IPS-18a (cell line): ENCODE measurements around the gene CASKIN1.

Experiments used
- H3K27ac ChIP-seq: one replicate; pipeline ENCODE4 v1.5.1; 2013; ENCODE audit warnings: low read length
- H3K27me3 ChIP-seq: one replicate; pipeline ENCODE4 v1.6.1; 2013; ENCODE audit warnings: mild to moderate bottlenecking, low read length; ENCODE audit not compliant: control insufficient read depth, insufficient read depth
- H3K36me3 ChIP-seq: one replicate; pipeline ENCODE4 v1.6.1; 2013; ENCODE audit warnings: low read depth, low read length; ENCODE audit not compliant: control insufficient read depth
- H3K4me1 ChIP-seq: one replicate; pipeline ENCODE4 v1.6.1; 2013; ENCODE audit warnings: low read depth, low read length; ENCODE audit not compliant: control insufficient read depth
- H3K4me3 ChIP-seq: one replicate; pipeline ENCODE4 v1.5.1; 2013; ENCODE audit warnings: low read length
- H3K9ac ChIP-seq: one replicate; pipeline ENCODE4 v1.6.1; 2013; ENCODE audit warnings: mild to moderate bottlenecking, low read length, moderate library complexity
- H3K9me3 ChIP-seq: one replicate; pipeline ENCODE4 v1.6.1; 2013; ENCODE audit warnings: low read depth, low read length; ENCODE audit not compliant: control insufficient read depth

Gene CASKIN1

DNA sequence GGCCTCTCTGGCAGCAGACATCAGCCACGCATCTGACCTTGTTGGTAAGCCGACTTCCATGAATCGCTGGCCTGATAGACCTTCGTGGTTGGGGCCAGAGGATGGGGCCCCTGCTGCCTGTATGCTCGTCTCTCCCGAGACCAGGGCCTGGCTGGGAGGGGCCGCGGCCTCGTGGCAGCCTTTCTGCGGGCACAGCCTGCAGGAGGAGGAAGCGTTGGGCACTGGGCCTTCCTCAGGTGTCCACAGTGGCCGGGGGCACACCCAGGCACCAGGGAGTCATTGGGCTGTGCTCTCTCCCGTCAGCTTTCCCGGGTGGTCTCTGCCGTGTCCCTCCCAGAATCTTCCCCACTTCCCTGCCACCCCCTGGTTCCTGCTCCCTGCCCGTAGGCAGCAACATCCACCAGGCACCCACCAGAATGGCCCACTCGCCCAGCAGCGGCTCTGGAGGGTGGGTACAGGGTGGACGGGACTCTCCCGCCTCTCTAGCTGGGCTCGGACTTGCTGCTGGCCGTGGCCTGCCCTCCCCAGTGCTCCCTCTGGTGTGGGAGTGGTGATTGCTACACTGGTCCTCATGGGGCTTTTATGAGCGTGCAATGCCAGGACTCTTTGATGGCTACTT is 33.3 kb upstream of the CASKIN1 start:
- no peaks in the 10 kb centered on the region for H3K4me1 ChIP-seq
- no peaks in the 10 kb centered on the region for H3K9me3 ChIP-seq
- H3K9ac ChIP-seq, result no peak overlapping the region
- H3K27me3 ChIP-seq, result no peaks in the 10 kb centered on the region
- no peak overlapping the region for H3K27ac ChIP-seq
- H3K36me3 ChIP-seq, result peaks cover 31% of the 10 kb centered on the region
- H3K4me3 ChIP-seq, result no peak overlapping the region

DNA sequence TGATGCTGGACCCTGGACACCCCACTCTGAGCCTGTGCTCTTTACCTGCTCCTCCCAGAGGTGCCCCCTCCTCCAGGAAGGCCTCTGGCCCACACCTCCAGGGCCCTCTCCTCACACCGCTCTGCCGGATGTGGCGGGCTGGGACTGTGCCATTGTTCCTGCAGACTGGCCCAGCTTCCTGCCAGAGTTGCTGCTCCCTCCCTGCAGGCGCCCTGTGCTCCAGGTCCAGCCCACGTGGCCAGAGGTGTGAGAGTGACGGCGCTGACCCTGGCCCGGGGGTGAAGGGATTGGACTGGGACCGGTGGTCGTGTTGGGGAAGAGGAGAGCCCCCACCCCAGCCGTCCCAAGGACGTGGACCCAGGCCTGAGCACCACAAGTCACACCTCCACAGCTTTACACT is 32.7 kb upstream of the CASKIN1 start:
- no peak overlapping the region for H3K4me3 ChIP-seq
- H3K36me3 ChIP-seq, result peaks cover 31% of the 10 kb centered on the region
- no peaks in the 10 kb centered on the region for H3K27me3 ChIP-seq
- H3K9ac ChIP-seq, result no peak overlapping the region
- H3K9me3 ChIP-seq, result no peaks in the 10 kb centered on the region
- H3K4me1 ChIP-seq, result no peaks in the 10 kb centered on the region
- no peak overlapping the region for H3K27ac ChIP-seq

DNA sequence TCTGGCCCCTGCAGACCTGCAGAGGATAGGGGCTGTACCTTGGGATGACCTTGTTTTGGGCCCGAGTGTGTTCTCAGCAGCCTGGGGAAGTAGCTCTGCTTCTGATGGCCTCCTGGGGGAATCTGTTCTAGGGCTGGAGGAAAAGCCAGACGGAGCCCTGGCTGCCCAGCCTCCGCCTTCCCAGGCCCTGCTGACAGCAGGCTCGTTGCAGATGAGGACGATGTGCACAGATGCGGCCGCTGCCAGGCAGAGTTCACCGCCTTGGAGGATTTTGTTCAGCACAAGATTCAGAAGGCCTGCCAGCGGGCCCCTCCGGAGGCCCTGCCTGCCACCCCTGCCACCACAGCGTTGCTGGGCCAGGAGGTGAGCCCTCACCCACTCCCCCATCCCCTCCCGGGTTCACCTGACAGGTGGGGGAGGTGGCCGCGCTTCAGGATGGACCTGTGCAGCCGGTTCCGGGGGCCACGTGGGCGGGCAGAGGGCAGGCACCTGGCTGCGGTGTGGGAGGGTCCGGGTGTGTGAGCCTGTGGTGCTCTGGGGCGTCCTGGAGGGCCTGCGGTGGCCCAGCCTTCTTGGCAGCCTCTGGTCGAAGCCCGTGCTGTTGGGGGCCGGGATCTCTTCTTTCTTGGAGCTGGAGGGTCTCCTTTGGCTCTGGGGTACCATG is 31.9 kb upstream of the CASKIN1 start:
- no peak overlapping the region for H3K9ac ChIP-seq
- no peak overlapping the region for H3K27ac ChIP-seq
- H3K9me3 ChIP-seq, result no peaks in the 10 kb centered on the region
- no peaks in the 10 kb centered on the region for H3K27me3 ChIP-seq
- H3K4me3 ChIP-seq, result no peak overlapping the region
- H3K4me1 ChIP-seq, result no peaks in the 10 kb centered on the region
- H3K36me3 ChIP-seq, result peaks cover 31% of the 10 kb centered on the region

DNA sequence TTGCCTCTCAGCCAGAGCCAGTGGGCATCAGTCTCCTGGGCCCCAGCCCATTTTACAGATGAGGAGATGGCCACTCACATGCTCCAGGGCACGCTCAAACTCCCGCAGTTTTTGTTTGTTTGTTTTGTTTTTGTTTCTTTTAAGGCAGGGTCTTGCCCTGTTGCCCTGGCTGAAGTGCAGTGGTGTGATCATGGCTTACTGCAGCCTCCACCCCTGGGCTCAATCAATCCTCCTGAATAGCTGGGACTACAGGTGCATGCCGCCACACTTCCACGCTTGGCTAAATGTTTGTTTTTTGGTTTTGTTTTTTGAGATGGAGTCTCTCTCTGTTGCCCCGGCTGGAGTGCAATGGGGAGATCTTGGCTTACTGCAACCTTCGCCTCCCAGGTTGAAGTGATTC is 30.5 kb upstream of the CASKIN1 start:
- Histone ChIP-seq H3K4me3 (no peak overlapping the region), H3K27me3 (no peaks in the 10 kb centered on the region), H3K27ac (no peak overlapping the region), H3K9ac (no peak overlapping the region), H3K9me3 (no peaks in the 10 kb centered on the region), H3K36me3 (peaks cover 21% of the 10 kb centered on the region), H3K4me1 (no peaks in the 10 kb centered on the region)

DNA sequence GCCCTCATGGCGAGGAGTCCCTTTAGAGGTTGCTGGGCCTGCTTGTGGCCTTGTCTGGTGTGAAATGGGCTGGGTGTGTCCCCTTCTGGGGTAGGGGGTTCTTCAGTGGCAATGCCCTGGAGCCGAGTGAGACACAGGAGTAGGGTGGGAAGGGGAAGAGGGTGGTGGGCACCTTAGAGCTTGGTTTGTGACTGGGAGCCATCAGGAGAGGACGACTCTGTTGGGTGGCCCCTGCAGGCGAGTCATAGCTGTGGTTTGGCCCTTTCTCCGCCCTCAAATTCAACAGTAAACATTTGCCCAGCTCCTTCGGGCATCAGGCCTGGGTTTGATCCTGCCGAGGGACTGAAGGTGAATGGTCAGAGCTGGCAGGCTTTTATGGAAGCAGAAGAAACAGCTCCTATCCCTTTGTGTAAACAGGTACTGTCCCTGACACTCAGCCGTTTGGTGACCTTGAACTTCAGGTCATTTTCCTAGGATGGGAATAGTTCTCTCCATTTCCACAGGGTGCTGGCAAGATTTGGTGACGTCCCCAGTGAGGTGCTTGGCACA is 29.9 kb upstream of the CASKIN1 start:
- no peaks in the 10 kb centered on the region for H3K27me3 ChIP-seq
- H3K9ac ChIP-seq, result no peak overlapping the region
- H3K9me3 ChIP-seq, result no peaks in the 10 kb centered on the region
- no peak overlapping the region for H3K27ac ChIP-seq
- H3K4me1 ChIP-seq, result no peaks in the 10 kb centered on the region
- peaks cover 15% of the 10 kb centered on the region for H3K36me3 ChIP-seq
- H3K4me3 ChIP-seq, result no peak overlapping the region

DNA sequence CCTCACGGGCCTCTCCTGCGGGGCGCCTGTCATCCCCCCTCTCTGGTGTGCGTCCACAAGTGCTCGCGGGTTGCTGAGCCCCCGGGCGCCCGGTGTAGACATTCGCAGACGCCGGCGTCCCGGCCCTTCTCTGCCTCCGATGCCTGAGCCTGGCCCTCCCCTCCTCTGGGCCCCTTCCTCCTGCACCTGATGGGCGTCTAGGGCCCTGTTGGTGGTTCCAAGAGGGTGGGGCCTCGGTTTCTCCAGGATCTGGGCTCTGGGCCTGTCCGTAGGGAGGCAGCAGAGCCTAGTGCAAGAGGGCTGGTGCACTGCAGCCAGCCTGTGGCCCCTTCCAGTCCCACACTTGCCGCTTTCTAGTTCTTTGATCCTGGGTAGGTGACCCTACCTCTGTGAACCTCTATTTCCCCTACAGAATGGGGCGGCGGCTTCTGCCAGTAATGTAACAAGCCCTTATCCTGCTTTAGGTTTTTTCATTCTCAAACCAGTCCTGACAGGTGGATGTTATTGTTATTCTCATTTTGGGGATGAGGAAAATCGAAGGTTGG is 27.6 kb upstream of the CASKIN1 start:
- H3K27me3 ChIP-seq, result no peaks in the 10 kb centered on the region
- H3K9me3 ChIP-seq, result no peaks in the 10 kb centered on the region
- peaks cover 6% of the 10 kb centered on the region for H3K36me3 ChIP-seq
- H3K27ac ChIP-seq, result peak overlapping the region; percentile 52
- peak overlapping the region; percentile 85 for H3K9ac ChIP-seq
- H3K4me1 ChIP-seq, result no peaks in the 10 kb centered on the region
- peak overlapping the region; percentile 73 for H3K4me3 ChIP-seq

DNA sequence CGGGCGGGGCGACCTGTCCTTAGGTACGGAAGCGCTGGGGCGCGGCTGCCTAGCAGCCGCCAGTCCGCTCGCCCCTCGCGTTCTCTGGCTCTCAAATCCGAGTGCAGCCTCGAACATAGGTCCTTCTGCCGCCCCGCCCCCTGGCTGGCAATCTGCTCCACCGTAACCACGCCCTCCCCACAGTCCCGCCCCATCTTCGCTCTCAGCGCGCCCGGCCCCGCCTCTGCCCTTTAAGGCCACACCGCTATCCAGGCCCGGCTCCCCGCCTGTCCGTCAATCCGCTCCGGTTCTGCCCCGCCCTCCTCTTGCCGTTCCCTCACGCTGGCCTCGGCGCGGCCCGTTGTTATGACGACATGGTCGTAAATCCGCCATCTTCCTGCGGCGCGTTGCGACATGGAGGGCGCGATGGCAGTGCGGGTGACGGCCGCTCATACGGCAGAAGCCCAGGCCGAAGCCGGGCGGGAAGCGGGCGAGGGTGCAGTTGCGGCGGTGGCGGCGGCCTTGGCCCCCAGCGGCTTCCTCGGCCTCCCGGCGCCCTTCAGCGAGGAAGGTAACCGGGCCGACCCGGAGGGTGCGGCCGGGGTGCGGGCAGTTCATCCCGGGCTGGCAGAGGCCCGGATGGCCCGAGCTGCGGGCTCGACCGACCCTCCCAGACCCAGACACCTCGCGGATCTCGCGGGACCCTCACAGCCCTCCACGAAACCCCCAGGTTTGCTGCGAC is 27.0 kb upstream of the CASKIN1 start, which contains the start of gene E4F1:
TSS of gene E4F1 (plus strand) at position 371 of the 721 bp plus-strand sequence. CDS start at position 394, 23 bp downstream.
- Histone ChIP-seq H3K9me3 (no peaks in the 10 kb centered on the region), H3K36me3 (no peaks in the 10 kb centered on the region), H3K4me1 (no peaks in the 10 kb centered on the region), H3K9ac (peak within 1 kb of the TSS; percentile 85), H3K27ac (peak within 1 kb of the TSS; percentile 52), H3K27me3 (no peaks in the 10 kb centered on the region), H3K4me3 (peak within 1 kb of the TSS; percentile 73)

DNA sequence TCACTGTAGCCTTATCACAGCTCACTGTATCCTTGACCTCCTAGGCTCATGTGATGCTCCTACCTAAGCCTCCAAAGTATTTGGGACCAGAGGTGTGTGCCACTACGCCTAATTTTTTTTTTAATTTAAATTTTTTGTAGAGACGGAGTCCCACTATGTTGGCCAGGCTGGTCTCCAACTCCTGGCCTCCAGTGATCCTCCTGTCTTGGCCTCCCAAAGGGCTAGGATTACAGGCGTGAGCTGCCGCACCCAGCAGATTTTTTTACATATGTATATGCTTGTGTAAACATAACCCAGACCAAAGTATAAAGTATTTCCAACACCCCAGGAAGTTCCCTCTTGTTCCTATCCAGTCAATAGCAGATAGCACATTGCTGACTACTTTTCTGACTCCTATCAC is 19.9 kb upstream of the CASKIN1 start:
- H3K27ac ChIP-seq, result no peak overlapping the region
- no peaks in the 10 kb centered on the region for H3K9me3 ChIP-seq
- no peaks in the 10 kb centered on the region for H3K27me3 ChIP-seq
- H3K9ac ChIP-seq, result no peak overlapping the region
- peaks cover 4% of the 10 kb centered on the region for H3K4me1 ChIP-seq
- peaks cover 9% of the 10 kb centered on the region for H3K36me3 ChIP-seq
- H3K4me3 ChIP-seq, result peak overlapping the region; percentile 24

DNA sequence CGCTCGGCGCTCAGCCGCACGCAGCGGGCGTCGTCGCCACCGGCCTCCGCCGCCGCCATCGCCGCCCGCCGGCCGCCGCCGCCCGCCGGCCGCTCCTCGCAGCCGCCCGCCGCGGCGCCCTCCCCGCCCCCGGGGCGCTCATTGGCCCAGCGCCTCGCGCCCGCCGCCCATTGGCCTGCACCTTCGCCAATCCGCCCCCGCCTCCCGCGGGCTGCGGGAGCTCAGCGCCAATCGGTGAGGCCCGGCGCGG is 18.2 kb upstream of the CASKIN1 start, which contains the start of gene PGP:
TSS of gene PGP (minus strand) at position 122 of the 250 bp plus-strand sequence. CDS start at position 59, 63 bp downstream.
- Histone ChIP-seq H3K9ac (peak within 1 kb of the TSS; percentile 92), H3K4me3 (peak within 1 kb of the TSS; percentile 89), H3K4me1 (peaks cover 4% of the 10 kb centered on the region), H3K36me3 (peaks cover 9% of the 10 kb centered on the region), H3K9me3 (no peaks in the 10 kb centered on the region), H3K27me3 (no peaks in the 10 kb centered on the region), H3K27ac (peak within 1 kb of the TSS; percentile 96)

DNA sequence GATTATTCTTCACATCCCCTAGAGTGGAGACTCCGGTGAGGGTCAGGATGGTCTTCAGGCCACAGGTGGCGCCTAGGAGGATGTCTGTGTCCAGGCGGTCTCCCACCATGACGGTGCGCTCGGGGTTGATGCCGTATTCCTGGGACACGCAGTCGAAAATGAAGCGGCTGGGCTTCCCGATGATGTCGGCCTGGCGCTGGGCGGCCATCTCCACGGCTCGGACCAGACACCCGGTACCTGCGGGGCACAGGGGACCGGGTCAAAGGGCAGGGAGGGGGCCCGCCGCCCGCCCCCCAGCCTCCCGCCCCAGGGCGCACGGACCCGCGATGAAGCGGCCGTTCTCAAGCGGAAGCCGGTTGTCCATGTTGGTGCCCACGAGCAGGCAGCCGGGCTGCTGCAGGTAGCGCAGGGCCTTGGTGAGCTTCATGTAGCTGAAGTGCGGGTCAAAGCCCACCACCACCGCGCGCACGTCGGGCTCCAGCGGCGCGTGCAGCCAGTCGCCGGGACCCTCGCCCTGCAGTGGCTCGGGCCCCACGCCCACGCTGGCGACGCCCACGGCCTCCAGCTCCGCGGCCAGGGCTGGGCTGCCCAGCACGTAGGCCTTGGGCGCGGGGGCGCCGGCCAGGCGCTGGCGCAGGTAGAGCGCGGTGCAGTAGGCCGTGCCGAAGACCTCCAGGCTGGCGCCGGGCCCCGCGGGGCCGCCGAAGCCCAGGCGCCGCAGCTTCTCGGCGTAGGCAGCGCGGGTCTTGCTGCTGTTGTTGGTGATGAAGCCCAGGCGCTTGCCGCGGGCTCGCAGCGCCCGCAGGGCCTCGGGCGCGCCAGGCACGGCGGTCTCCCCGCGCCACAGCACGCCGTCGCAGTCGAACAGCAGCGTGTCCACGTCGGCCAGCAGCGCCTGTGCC is 17.7 kb upstream of the CASKIN1 start:
- Histone ChIP-seq H3K27ac (no peak overlapping the region), H3K36me3 (peaks cover 15% of the 10 kb centered on the region), H3K27me3 (no peaks in the 10 kb centered on the region), H3K4me3 (peak overlapping the region; percentile 74), H3K9ac (peak overlapping the region; percentile 77), H3K9me3 (no peaks in the 10 kb centered on the region), H3K4me1 (peaks cover 4% of the 10 kb centered on the region)
